Prostate gland (tissue), 2 donors: Measurements from ENCODE around the gene TACC2.
"Not testable (repeated sequence)": the region's sequence is repeated elsewhere in the genome, so short reads cannot be mapped to it uniquely, and the experiment has no call there.

Experiments
- CTCF ChIP-seq, 4 experiments: fragments of 200-600 bp in 2 of 4; fragments of 450-650 bp in 2 of 4; sonication (generic) in 2 of 4; IDR thresholded peaks; 1 replicate in 3 of 4; 2 replicates in 1 of 4; pipeline ENCODE4 v1.5.1; 2016 to 2019; ENCODE audit warnings: antibody characterized with exemption in 4 of 4, mild to moderate bottlenecking in 2 of 4, moderate library complexity in 2 of 4
- POLR2AphosphoS5 ChIP-seq: sonication (generic); formaldehyde crosslinking; IDR thresholded peaks from one replicate; pipeline ENCODE4 v1.6.1; 2017; ENCODE audit warnings: antibody characterized with exemption

- TF ChIP-seq CTCF (IDR thresholded peaks at IDR 0.05); POLR2AphosphoS5: not testable (repeated sequence)
Observed at GRCh38 chr10:121991727-121992126, 2.8 kb downstream of the TACC2 start.
